ENCODE data around the gene TMEM95. TPM values are rescaled to one million over a fixed set of nuclear protein-coding genes. Genes with fewer than 3 reads are reported as not detected.
"Not testable (repeated sequence)": the region's sequence is repeated elsewhere in the genome, so short reads cannot be mapped to it uniquely, and the experiment has no call there.

TMEM95 gene
- polyA plus RNA-seq, 1 donor (not counting 4 experiments of a cell fraction or from before 2014, with no cell fraction given), result not detected

DNA sequence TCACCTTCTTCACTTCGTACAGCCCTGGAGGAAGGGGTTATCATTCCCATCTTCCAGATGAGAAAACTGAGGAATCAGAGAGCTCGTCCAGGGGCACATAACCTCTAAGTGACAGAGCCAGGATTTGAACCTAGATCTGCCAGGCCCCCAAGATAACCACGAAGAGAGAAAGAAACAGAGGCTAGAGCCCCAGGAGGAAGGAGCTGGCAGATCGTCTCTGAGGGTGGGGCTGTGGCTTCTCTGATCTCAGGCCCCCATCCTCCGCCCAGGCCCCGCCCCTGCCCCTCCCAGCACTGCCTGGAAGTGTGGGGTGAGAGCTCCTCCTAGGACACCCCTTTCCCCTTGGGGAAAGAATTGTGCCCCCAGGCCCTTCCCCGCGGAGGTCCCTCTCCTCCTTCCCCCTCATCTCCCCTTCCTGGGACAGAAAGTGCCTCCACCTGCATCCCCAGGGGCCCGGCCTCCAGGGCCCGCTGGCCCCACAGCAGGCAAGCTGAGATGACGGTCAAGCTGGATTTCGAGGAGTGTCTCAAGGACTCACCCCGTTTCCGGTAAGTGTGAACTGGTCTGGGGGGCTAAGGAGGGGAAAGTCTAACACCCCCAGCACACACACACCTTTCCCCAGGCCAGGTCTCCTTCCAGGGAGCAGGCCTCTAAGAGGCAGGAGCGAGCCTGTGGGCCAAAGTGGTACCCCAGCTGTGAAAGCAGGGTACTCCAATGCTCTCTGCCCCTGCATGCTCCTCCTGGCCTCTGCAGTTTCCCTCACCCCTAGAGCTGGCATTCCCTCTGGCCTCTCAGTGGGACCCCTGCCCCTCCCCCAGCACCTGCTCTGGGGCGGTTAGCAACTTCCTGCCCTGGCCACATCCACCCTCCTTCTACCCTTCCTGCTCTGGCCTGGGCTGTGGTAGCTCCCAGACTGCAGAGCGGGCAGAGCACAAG, 18.4 kb upstream of the TMEM95 start, which contains the start of gene ACAP1:
TSS of gene ACAP1 (plus strand) at position 290 of the 936 bp plus-strand sequence. CDS start at position 496, 206 bp downstream.
- H3K9ac ChIP-seq (ENCODE audit: control insufficient read depth, extremely low read depth, insufficient read depth, low read length), result no peak within 1 kb of the TSS
- H3K4me1 ChIP-seq (ENCODE audit: control insufficient read depth, extremely low read depth, insufficient read depth, low read length), result no peaks in the 10 kb centered on the region
- no peak within 1 kb of the TSS for H2AFZ ChIP-seq (ENCODE audit: control insufficient read depth, low read length)
- H3K4me2 ChIP-seq (ENCODE audit: control insufficient read depth, extremely low read depth, insufficient read depth, low read depth, low read length), result no peak within 1 kb of the TSS
- dilution Hi-C loops (cut with MboI; ENCODE audit: extremely low pct_ligation_motif_present, low sequenced_read_pairs), result no loop called here
- H4K20me1 ChIP-seq (ENCODE audit: control insufficient read depth, extremely low read depth, insufficient read depth, low read length), result no peaks in the 10 kb centered on the region
- H3K27ac ChIP-seq (ENCODE audit: control insufficient read depth, insufficient read depth, low read length), result no peak within 1 kb of the TSS
- peaks cover 1% of the 10 kb centered on the region for H3K27me3 ChIP-seq (ENCODE audit: control insufficient read depth, extremely low read depth, insufficient read depth, low read length)
- TF ChIP-seq, protein P1, sequence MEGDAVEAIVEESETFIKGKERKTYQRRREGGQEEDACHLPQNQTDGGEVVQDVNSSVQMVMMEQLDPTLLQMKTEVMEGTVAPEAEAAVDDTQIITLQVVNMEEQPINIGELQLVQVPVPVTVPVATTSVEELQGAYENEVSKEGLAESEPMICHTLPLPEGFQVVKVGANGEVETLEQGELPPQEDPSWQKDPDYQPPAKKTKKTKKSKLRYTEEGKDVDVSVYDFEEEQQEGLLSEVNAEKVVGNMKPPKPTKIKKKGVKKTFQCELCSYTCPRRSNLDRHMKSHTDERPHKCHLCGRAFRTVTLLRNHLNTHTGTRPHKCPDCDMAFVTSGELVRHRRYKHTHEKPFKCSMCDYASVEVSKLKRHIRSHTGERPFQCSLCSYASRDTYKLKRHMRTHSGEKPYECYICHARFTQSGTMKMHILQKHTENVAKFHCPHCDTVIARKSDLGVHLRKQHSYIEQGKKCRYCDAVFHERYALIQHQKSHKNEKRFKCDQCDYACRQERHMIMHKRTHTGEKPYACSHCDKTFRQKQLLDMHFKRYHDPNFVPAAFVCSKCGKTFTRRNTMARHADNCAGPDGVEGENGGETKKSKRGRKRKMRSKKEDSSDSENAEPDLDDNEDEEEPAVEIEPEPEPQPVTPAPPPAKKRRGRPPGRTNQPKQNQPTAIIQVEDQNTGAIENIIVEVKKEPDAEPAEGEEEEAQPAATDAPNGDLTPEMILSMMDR (optimal IDR thresholded peaks at IDR 0.05 in 1 of 3, IDR thresholded peaks at IDR 0.05 in 1 of 3, conservative IDR thresholded peaks at IDR 0.05 in 1 of 3; ENCODE audit: extremely low read depth in 1 of 3, insufficient read depth in 2 of 3, low read length in 3 of 3), result no peak
- no peak for TF ChIP-seq EZH2 (IDR thresholded peaks at IDR 0.05; ENCODE audit: low read length)
- no peaks in the 10 kb centered on the region for H3K79me2 ChIP-seq (ENCODE audit: control insufficient read depth, insufficient read depth, low read length)
- no peak for DNase-seq (ENCODE audit: low read depth, low spot score)
- FAIRE-seq, result no peak
- H3K9me3 ChIP-seq (ENCODE audit: control insufficient read depth, low read depth, low read length), result no peaks in the 10 kb centered on the region
- no peak within 1 kb of the TSS for H3K4me3 ChIP-seq (ENCODE audit: control insufficient read depth in 2 of 3, extremely low read depth in 1 of 3, insufficient read depth in 2 of 3, low read depth in 1 of 3, low read length in 3 of 3)
- H3K9me1 ChIP-seq (ENCODE audit: control insufficient read depth, extremely low read depth, insufficient read depth, low read length), result no peaks in the 10 kb centered on the region
- no peaks in the 10 kb centered on the region for H3K36me3 ChIP-seq (ENCODE audit: control insufficient read depth in 2 of 2, extremely low read depth in 1 of 2, insufficient read depth in 2 of 2, low read length in 2 of 2)

DNA sequence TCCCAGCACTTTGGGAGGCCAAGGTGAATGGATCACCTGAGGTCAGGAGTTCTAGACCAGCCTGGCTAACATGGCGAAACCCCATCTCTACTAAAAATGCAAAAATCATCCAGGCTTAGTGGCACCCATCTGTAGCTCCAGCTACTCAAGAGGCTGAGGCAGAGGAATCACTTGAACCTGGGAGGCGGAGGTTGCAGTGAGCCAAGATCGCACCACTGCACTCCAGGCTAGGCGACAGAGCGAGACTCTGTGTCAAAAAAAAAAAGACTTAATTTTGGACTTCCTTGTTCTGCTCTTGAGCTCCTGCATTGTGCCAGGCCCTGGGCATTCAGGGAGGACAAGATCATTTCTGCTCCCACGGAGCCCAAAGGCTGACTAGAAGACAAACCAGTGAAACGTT, 17.4 kb upstream of the TMEM95 start:
- H3K27me3 ChIP-seq (ENCODE audit: control insufficient read depth, extremely low read depth, insufficient read depth, low read length); dilution Hi-C loops (cut with MboI; ENCODE audit: extremely low pct_ligation_motif_present, low sequenced_read_pairs); H2AFZ ChIP-seq (ENCODE audit: control insufficient read depth, low read length); H3K9me3 ChIP-seq (ENCODE audit: control insufficient read depth, low read depth, low read length); H3K4me3 ChIP-seq (ENCODE audit: control insufficient read depth in 2 of 3, extremely low read depth in 1 of 3, insufficient read depth in 2 of 3, low read depth in 1 of 3, low read length in 3 of 3); H3K27ac ChIP-seq (ENCODE audit: control insufficient read depth, insufficient read depth, low read length); H3K9ac ChIP-seq (ENCODE audit: control insufficient read depth, extremely low read depth, insufficient read depth, low read length); DNase-seq (ENCODE audit: low read depth, low spot score); H3K4me1 ChIP-seq (ENCODE audit: control insufficient read depth, extremely low read depth, insufficient read depth, low read length); H3K4me2 ChIP-seq (ENCODE audit: control insufficient read depth, extremely low read depth, insufficient read depth, low read depth, low read length); H3K36me3 ChIP-seq (ENCODE audit: control insufficient read depth in 2 of 2, extremely low read depth in 1 of 2, insufficient read depth in 2 of 2, low read length in 2 of 2); H3K9me1 ChIP-seq (ENCODE audit: control insufficient read depth, extremely low read depth, insufficient read depth, low read length); H4K20me1 ChIP-seq (ENCODE audit: control insufficient read depth, extremely low read depth, insufficient read depth, low read length); FAIRE-seq; H3K79me2 ChIP-seq (ENCODE audit: control insufficient read depth, insufficient read depth, low read length): not testable (repeated sequence)

All from keratinocyte (primary cell).